NCI-H2227 treated with DMSO at 0.1 percent for 48 hours (cell line): ENCODE measurements around the gene IL4R.
"Not testable (repeated sequence)": the region's sequence is repeated elsewhere in the genome, so short reads cannot be mapped to it uniquely, and the experiment has no call there.

ENCODE experiments used
- DNase-seq: peaks from one replicate; lab custom pipeline; 2025; lab: John Stamatoyannopoulos, UW

IL4R gene

GRCh38 chr16:27404163-27404823 is 90.5 kb downstream of the IL4R start:
- DNase-seq, result no peak

GRCh38 chr16:27405546-27406451 is 92.0 kb downstream of the IL4R start:
- DNase-seq, result no peak

- DNase-seq, result no peak
Observed at GRCh38 chr16:27406511-27407128, 92.8 kb downstream of the IL4R start.

GRCh38 chr16:27407133-27407532 is 93.4 kb downstream of the IL4R start:
- DNase-seq, result no peak

- no peak for DNase-seq
Observed at GRCh38 chr16:27408012-27408601, 94.3 kb downstream of the IL4R start.

- no peak for DNase-seq
Observed at GRCh38 chr16:27408602-27409031, 94.8 kb downstream of the IL4R start.

GRCh38 chr16:27409958-27410357 is 96.2 kb downstream of the IL4R start:
- not testable (repeated sequence) for DNase-seq

- DNase-seq, result no peak
Observed at GRCh38 chr16:27410761-27411160, 97.0 kb downstream of the IL4R start.

- no peak for DNase-seq
Observed at GRCh38 chr16:27413956-27414355, 100.2 kb downstream of the IL4R start.
